Measurements from ENCODE around the gene CLEC4D. TPM values are rescaled to one million over a fixed set of nuclear protein-coding genes. Genes with fewer than 3 reads are reported as not detected.
"Not testable (repeated sequence)": the region's sequence is repeated elsewhere in the genome, so short reads cannot be mapped to it uniquely, and the experiment has no call there.

CLEC4D gene
- total RNA-seq, 6 experiments from 2014 or later = 0.09 to 0.43 (median 0.16) TPM; not detected in 3

GRCh38 chr12:8493084-8493483, 20.2 kb upstream of the CLEC4D start:
- H3K4me3 ChIP-seq = no peak overlapping the region
- H3K9me3 ChIP-seq = no peaks in the 10 kb centered on the region
- no peaks in the 10 kb centered on the region for H3K4me1 ChIP-seq
- H3K27me3 ChIP-seq = no peaks in the 10 kb centered on the region
- ATAC-seq (peak; percentile 44 to 69 (median 56)), DNase-seq (no peak)
- no peak for TF ChIP-seq CTCF (IDR thresholded peaks at IDR 0.05)
- no peak for TF ChIP-seq POLR2A (IDR thresholded peaks at IDR 0.05)
- no peak overlapping the region for H3K27ac ChIP-seq
- intact Hi-C loops (cut with DNase I) = no loop called here
- 56% methylated on average over 1 of the region's 2 CpGs for WGBS (ENCODE audit: insufficient coverage, low coverage, low lambda C conversion rate, missing lambda C conversion rate)
- H3K36me3 ChIP-seq = no peaks in the 10 kb centered on the region

GRCh38 chr12:8495671-8496070, 17.6 kb upstream of the CLEC4D start:
- H3K27me3 ChIP-seq; ATAC-seq; H3K9me3 ChIP-seq; DNase-seq; H3K36me3 ChIP-seq; intact Hi-C loops (cut with DNase I); H3K27ac ChIP-seq; H3K4me1 ChIP-seq; H3K4me3 ChIP-seq: not testable (repeated sequence)
- 20% methylated on average over 1 of the region's 4 CpGs for WGBS (ENCODE audit: insufficient coverage, low coverage, low lambda C conversion rate, missing lambda C conversion rate)

GRCh38 chr12:8496074-8496473, 17.2 kb upstream of the CLEC4D start:
- intact Hi-C loops (cut with DNase I) = not testable (repeated sequence)

GRCh38 chr12:8499616-8500015, 13.7 kb upstream of the CLEC4D start:
- intact Hi-C loops (cut with DNase I) = no loop called here
- Histone ChIP-seq H3K4me3 (no peak overlapping the region), H3K9me3 (no peaks in the 10 kb centered on the region), H3K27me3 (no peaks in the 10 kb centered on the region), H3K4me1 (no peaks in the 10 kb centered on the region), H3K27ac (no peak overlapping the region), H3K36me3 (no peaks in the 10 kb centered on the region)
- no peak for TF ChIP-seq POLR2A (IDR thresholded peaks at IDR 0.05)
- no peak for TF ChIP-seq CTCF (IDR thresholded peaks at IDR 0.05)
- 33% methylated on average over 4 of the region's 4 CpGs for WGBS (ENCODE audit: insufficient coverage, low coverage, low lambda C conversion rate, missing lambda C conversion rate)
- no peak for DNase-seq
- ATAC-seq = no peak

More at GRCh38 chr12:8496074-8496473, 17.2 kb upstream of the CLEC4D start:
- H3K36me3 ChIP-seq, H3K4me3 ChIP-seq, H3K4me1 ChIP-seq, H3K27ac ChIP-seq, ATAC-seq, H3K27me3 ChIP-seq, DNase-seq, H3K9me3 ChIP-seq: not testable (repeated sequence)
- WGBS (ENCODE audit: insufficient coverage, low coverage, low lambda C conversion rate, missing lambda C conversion rate) = no CpG with 5 or more reads among the region's 7 CpGs

- DNase-seq (no peak), ATAC-seq (no peak)
- no peaks in the 10 kb centered on the region for H3K36me3 ChIP-seq
- no peak overlapping the region for H3K27ac ChIP-seq
- no peaks in the 10 kb centered on the region for H3K27me3 ChIP-seq
- WGBS (ENCODE audit: insufficient coverage, low coverage, low lambda C conversion rate, missing lambda C conversion rate) = 65% methylated on average over 3 of the region's 3 CpGs
- no peaks in the 10 kb centered on the region for H3K9me3 ChIP-seq
- no peak for TF ChIP-seq POLR2A (IDR thresholded peaks at IDR 0.05)
- no peak for TF ChIP-seq CTCF (IDR thresholded peaks at IDR 0.05)
- H3K4me1 ChIP-seq = no peaks in the 10 kb centered on the region
- no peak overlapping the region for H3K4me3 ChIP-seq
- intact Hi-C loops (cut with DNase I) = no loop called here
Measured at GRCh38 chr12:8501720-8502119, 11.6 kb upstream of the CLEC4D start.

- no peak for TF ChIP-seq POLR2A (IDR thresholded peaks at IDR 0.05)
- TF ChIP-seq CTCF (IDR thresholded peaks at IDR 0.05) = no peak
- H3K36me3 ChIP-seq = no peaks in the 10 kb centered on the region
- no peak overlapping the region for H3K27ac ChIP-seq
- ATAC-seq = no peak
- WGBS (ENCODE audit: insufficient coverage, low coverage, low lambda C conversion rate, missing lambda C conversion rate) = 70% methylated on average over 1 of the region's 1 CpG
- no peaks in the 10 kb centered on the region for H3K4me1 ChIP-seq
- no peaks in the 10 kb centered on the region for H3K27me3 ChIP-seq
- DNase-seq = no peak
- H3K9me3 ChIP-seq = no peaks in the 10 kb centered on the region
- intact Hi-C loops (cut with DNase I) = no loop called here
- H3K4me3 ChIP-seq = no peak overlapping the region
Measured at GRCh38 chr12:8504351-8504750, 9.0 kb upstream of the CLEC4D start.
